GM21723 (cell line): Measurements from ENCODE around the gene SOX10.
"Not testable (repeated sequence)": the region's sequence is repeated elsewhere in the genome, so short reads cannot be mapped to it uniquely, and the experiment has no call there.

Source experiments
- ATAC-seq: cut with Tn5 transposase; IDR thresholded peaks from one replicate; pipeline ENCODE4 v1.9.1; 2021; ENCODE audit warnings: mild to moderate bottlenecking, moderate library complexity; ENCODE audit not compliant: unreplicated experiment

Gene SOX10

DNA sequence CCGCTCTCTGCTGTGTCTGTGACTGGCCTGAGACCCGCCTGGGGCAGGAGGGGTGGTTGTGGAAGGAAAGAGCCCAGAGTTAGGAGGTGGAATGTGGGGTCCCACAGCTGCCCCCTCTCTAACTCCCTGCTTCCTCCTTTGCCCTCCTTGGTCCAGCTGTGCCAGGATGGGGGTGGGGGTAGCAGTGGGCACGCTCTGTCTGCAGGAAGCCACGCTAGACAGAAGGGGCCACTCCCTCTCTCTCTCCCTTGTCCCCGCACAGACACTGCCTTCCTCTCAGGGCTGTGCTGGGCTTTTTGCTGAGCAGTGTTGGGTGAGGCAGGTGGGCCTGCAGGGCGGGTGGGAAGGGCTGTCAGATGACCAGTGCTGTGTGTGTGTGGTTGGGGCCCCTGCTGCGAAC, 2.0 kb upstream of the SOX10 start:
- no peak for ATAC-seq

DNA sequence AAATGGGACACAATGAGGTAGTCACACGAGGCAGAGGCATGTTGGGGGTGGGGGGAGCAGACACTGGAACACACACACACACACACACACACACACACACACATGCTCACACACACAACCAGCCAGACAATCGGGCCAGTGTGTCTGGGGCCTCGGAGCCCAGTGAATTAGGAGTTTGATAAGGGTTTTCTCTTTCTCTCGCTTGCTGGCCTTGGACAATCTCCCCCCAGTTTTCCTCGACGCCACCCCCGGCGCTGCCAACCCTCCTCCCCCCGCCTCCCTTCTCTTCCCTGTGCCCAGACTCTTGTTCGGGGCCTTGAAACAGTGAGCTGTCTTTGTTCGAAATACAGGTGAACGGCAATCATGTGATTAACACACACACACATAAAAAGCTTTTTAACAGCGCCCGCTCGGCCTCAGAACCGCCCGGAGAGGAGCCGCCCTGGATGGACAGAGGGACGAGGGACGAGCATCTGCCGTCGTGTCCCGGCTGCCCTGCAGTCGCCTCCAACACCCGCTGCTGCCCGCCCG, 1.5 kb upstream of the SOX10 start:
- ATAC-seq, result no peak

DNA sequence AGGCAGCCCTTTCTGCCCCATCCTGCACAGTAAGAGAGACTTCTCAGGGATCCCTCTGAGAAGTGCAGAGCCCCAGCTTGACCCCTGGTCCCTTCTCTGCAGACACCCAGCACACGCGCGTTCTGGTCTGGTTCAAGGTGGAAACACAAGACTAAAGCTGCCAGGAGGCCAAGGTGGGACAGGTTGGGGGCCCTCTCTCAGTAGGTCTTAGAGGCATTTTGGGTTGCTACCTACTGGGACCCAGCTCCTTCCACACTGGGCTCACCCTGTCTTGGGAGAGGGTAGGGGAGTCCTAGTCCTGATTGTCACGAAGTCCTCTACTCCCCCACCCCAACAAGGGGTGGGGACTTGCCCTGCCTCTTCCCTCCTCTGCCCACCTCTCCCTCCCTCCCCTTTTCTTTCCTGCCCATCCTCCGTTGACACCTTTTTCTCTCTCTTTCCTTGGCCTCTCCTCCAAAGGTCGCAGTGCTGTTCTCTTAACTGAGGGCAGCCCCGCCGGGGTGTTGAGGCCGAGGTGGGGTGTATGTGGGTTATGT, 763 bp upstream of the SOX10 start:
- no peak for ATAC-seq

DNA sequence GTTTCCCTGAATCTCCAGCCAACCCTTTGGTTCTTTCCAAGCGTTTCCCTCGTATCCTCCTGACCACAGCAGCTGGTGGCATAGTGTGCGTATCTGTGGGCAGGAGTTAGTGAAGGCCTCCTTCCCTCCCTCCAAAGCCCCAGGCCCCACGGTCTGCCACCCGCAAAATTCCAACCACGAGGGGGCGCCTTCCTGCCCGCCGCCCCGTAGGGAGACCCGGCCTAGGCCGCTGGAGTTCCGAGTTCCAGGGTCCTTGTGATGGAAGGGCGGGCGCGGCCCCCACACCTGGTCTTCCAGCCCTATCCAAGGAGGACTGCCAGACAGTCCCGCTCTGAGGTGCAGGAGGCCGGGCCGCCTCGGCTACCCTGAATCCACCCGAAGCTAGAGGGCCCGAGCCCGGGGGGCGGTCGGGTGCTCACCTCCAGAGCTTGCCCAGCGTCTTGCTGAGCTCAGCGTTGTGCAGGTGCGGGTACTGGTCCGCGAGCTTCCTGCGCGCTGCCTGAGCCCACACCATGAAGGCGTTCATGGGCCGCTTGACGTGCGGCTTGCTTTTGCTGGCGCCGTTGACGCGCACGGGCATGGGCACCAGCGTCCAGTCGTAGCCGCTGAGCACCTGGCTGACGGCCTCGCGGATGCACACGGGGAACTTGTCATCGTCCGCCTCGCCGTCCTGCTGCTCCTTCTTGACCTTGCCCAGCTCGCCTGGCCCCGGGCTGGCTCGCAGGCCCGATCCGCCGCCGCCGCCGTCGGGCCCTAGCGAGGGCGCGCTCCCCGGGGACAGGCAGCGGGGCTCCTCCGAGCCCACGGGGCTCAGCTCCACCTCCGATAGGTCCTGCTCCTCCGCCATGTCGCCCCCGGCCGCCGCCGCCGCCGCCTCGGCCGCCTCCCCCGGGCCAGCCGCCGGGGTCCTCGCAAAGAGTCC, 1.2 kb downstream of the SOX10 start:
- ATAC-seq, result no peak

DNA sequence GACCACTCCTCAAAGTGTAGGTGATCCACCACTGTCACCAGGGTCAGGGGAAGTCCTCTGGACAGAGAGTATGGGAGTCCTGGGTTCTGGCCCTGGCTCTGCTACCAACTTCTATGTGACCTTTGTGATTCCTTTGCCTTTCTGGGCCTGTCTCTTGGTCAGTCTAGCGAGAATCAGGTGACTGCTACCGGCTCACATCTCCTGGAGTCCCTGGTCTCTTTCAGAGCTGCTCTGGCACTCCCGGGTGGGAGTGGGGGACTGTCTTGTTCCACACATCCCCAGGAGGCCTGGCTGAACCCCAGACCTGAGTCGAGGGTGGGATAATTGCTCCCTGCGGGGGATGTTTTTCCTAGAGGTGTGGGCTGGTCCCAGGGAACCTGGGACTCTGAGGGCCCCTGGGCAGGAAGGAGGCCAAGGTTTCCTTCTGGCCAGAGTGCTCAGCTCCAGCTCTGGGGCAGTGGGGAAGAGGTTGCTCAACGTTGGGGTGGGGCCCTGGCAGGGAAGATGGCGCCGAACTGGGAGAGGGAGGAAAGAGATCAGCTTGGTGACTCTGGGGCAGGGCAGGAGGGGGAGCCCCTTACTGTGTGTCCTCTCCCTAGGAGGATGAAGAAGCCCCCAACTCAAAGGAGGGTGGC, 2.1 kb downstream of the SOX10 start:
- no peak for ATAC-seq

DNA sequence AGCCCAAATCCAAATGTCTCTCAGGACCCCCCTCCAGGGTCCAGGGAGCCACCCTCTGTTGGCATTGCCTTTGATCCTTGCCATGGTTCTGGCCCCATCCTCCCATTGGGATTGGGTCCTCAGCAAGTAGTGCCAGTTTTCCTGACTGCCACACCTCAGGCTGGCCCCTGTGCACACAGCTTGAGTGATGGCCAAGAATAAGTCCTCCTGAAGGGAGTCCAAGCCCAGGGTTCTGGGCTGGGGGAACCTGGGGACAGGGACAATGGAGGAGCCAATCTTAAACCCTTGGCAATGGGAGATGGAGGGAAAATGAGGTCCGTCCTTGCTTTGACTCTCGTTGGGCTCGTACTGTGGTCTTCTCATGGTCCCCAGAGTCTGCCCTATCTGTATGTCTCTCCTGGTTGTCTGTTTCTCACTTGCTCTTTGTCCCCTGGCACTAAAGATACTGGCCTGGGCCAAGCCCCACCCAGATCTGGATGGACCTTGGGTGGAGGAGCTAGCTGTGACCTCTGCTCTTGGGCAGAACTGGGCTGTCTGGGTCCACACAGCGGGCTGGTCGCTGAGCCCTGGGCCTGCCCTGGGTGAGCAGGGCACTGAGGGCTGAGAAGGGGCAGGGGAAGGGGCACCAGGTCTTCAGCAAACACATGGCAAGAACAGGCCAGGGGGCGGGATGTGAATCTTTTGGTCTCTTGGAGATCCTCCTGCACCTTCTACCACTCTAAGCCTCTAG, 2.9 kb downstream of the SOX10 start:
- ATAC-seq, result no peak

DNA sequence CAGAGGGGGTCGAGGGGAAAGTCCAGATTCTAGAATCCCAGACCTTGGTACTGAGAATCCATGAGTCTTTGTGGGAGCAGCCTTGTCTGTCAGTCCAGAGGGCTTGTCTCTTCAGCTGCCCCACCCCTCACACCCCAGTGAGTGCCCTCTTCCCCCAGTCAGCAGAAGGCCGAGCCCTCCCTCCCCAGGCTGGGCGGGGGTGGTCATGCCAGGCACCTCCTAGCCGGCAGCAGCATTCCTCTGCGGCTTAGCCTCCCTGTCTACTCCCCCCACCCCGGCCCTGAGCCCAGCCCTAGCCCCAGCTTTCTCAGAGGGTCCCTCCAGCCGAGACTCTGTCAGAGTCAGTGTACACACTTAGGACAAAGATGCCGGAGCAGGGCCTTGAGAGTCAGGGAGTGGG, 4.6 kb downstream of the SOX10 start:
- ATAC-seq, result no peak

DNA sequence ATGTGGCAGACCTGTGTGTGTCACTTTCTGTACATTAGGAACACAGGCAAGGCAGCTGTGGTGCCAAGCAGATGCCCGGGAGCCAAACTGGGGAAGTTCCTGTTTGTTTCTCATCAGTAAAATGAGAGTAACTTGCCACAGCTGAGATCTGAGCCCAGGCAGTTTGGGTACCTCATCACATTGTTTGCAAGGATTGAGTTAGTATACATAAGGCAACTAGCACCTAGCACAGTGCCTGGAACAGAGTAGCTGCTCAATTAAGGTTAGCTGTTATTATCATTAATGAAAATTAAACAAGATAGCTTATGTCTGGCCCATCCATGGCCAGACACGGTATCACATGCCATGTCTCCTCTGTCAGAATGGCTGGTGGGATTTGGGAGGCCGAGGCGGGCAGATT, 7.8 kb downstream of the SOX10 start:
- ATAC-seq, result no peak

DNA sequence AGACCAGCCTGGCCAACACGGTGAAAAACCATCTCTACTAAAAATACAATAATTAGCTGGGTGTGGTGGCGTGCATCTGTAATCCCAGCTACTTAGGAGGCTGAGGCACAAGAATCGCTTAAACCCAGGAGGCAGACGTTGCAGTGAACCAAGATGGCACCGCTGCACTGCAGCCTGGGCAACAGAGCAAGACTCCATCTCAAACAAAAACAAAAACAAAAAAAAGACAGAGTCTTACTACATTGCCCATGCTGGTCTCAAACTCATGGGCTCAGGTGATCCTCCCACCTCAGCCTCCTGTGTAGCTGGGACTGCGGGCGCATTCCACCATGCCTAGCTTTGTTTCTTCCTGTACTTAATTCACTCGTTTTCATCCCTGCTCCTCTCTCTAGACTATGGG, 8.3 kb downstream of the SOX10 start:
- ATAC-seq, result not testable (repeated sequence)

DNA sequence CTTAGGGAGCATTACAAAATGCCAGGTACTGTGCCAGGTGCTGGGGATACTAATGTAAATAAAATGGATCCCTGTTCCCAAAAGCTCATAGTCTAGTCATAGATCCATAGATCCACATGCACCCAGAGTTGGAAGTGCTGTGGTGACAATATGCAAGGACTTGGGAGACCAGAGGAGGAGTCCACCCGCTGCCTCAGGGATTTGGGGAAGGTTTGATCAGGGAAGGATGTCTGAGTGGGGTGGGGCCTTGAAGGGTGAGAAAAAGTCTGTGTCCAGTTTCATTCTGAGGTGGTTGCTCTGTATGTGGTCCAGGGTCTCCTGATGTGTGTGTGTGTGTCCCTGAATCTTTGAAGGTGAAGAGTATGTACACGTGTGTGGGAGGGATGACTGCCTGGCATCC, 9.2 kb downstream of the SOX10 start:
- no peak for ATAC-seq

DNA sequence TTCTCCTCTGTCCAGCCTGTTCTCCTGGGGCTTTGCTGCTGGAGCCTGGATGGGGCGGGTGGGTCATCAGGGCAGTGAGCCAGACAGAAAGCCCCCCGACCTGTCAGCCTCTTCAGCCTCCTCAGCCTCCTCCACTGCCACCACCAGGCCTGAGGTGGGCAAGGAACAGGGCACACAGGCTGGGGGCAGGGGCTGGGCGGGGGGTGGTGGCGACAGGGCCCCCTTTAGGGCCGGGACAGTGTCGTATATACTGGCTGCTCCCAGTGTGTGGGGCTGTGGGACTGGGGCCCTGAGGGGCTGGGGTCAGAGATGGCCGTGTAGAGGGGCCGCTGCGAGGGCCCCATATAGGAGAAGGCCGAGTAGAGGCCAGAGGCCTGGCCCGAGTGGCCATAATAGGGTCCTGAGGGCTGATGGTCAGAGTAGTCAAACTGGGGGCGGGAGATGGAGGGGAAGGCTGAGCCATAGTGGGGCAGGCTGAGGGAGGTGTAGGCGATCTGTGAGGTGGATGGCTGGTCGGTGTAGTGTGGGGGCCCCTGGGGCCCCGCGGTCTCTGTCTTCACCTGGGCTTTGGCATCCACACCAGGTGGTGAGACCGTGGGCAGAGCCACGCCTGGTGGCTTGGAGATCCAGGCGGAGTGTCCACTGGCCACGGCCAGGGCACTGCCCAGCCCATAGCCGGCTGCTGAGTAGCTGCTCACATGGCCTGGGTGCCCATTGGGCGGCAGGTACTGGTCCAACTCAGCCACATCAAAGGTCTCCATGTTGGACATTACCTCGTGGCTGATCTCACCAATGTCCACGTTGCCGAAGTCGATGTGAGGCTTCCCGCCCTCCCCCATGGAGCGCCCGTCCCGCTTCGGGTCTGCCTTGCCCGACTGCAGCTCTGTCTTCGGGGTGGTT, 10.8 kb downstream of the SOX10 start:
- ATAC-seq, result no peak

DNA sequence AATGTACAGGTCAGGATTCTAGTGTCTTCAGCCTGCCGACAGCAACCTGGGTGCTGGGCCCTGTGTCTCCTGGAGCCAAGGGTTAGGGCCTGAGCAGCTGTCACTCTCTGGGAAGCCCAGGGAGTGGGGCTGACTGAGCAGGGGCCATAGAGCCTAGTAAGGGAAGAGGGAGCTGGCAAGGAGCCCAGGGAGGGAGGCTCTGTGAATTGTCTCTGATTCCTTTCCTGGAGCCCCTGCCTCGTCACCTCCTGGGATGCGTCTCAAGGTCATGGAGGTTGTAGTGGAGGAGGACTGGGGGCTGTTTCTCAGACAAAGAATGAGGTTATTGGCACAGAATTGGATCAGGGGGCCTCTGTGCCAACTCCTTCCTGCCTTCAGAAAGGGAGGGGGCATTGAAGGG, 11.8 kb downstream of the SOX10 start:
- ATAC-seq, result no peak

DNA sequence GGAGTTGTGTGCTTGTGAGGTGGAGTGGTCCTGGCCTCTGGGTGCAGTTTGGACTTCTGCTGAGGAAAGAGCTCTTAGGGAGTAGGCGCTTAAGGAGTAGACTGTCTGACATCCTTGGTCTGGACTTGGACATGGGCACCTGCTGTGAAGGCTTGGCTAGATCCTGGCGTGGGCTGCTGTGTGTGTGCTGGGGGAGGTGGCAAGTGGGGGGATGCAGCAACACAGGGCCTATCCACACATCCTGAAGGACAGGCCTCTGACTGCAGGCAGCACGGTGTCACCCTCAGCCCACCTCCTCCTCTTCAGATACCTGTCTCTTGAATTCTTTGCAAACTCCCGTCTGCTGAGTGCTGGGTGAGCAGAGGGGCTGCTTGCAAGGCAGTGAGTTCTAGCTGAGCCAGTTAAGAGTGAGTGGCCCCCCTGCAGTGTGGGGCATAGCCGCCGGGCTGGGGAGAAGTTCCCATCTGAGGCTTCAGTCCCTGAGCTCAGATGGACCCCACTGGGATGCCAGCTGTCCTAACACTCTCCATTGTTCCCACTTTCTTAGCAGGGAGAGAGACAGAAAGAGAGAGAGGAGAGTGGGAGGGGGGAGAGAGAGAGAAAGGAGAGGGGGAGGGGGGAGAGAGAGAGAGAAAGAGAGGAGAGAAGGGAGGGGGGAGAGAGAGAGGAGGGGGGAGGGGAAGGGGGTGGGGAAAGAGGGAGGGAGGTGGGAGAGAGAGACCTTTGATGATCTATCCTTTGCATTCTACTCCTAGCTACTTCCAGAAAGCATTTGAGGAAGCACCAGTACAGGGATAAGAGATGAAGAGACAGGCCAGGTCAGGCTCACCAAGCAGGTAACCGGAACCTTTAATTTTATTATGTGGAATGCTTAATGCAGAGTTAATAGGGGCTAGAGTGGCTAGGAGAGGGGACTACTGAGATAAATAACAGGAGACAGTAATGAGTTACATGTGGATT, 12.6 kb downstream of the SOX10 start:
- no peak for ATAC-seq

DNA sequence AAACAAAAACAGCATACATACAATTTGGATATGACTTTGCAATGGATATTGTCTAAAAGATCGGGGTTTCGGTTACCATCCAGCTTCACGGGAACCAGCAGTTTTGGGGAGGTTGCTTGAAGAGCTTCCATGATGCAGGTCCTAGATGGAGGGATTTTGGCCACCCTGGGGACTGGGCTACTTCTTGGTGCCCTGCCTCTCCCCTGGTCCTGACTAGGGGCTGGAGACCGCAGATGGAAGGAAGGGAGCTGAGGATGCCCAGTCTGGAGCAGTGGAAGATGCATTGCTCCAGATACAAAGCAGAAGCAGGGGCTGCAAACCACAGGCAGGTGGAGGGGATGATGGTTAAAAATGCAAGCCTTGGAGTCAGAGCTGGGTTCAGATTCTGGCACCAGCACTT, 13.5 kb downstream of the SOX10 start:
- no peak for ATAC-seq

DNA sequence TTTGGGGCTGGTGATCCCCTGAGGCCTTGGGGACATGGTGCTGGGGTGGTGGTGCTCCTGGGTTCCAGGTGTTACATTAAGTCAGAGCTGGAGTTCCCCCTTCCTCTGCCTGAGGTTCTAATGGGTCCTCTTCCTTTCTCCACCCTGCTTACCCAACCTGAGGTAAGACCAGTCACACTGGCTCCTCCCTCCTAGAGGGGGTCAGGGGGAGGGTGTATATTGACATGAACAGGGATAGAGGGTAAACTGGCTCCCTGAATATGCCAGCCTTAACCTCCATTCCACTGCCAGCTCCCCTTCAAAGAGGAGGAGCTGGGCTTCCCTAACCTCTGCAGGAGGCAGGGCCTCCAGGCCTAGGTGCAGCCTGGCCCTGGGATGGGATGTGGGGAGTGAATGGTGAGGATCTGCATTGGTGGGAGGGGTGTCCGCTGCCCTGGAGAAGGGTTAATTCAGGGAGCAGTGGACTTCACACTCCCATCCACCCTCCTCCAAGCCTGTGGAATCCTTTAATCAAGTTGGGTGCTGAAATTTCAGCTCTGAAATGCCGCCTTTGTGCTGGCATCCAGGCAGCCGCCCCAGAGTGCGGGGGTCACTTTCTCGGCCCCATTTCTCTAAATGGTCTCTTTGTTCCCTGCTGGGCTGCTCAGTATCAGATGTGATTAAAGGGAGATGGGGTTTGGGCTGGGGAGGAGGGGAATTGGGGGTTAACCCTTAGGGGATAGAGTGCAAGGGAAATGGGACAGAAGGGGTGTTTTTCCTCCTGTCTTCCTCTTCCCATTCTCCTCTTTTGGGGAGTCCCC, 15.7 kb downstream of the SOX10 start:
- no peak for ATAC-seq

DNA sequence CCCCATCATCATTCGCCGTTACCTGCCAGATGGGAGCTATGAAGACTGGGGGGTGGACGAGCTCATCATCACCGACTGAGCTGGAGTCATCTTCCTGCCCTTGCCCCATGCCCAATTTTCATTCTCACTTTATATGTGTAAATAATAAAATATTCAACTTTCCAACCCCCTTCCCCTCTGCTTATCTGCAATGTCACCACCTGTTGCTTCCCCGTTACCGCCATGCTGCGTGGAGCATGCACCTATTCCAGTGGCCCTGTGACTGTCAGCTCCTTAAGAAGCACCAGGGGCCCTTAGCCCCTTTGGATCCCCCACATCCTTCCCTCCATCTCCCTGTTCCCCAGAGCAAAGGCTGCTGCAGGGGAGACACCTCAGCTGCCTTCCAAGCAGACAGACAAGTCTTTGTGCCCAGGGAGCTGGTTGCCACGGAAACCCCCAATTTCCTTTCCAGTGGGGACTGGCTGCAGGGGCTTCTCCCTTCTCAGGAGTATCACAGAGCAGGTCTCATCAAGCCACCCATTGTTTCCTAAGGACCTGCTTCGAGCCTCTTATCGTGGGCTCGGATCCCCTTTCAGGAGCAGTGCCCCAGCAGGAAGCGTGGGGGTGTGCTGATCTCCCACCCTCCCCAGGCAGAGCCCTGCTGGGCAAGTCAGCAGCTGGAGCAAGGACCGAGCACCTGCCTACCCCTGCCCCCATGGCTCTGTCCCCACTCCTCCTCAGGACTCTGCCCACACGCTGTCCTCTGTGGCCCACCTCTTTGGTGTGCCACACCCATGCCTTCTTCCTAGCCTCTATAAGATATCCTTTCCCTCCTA, 16.5 kb downstream of the SOX10 start:
- no peak for ATAC-seq

DNA sequence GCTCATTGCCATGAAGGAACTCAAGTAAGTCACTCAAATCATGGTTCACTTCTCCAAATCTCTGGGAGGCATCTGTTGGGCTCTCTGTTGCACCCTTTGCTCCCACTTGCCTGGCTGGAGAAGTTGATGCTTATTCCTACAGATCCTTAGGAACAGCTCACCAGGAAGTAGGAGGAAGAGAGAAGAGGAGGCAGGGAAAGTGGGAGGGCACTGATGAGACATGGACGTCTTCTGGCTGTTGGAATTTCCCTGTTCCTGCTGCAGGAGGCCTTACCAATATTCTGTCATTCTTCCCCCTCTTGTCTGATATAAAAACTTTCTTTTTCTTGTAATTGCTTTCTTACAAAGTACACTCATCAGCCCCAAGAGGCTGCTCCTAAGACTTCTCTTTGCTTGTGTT, 17.2 kb downstream of the SOX10 start:
- no peak for ATAC-seq
